NOMO-1 treated with DMSO at 0.1 percent for 48 hours (cell line): Measurements from ENCODE around the gene PRKD1.
"Not testable (repeated sequence)": the region's sequence is repeated elsewhere in the genome, so short reads cannot be mapped to it uniquely, and the experiment has no call there.

Experiments used
- DNase-seq: peaks from one replicate; lab custom pipeline; 2025; ENCODE audit not compliant: unreplicated experiment; lab: John Stamatoyannopoulos, UW

PRKD1 gene

GRCh38 chr14:29900609-29901350 is 26.9 kb downstream of the PRKD1 start:
- no peak for DNase-seq

- DNase-seq, result no peak
These were observed 29.2 kb downstream of the PRKD1 start for GRCh38 chr14:29898470-29898869.

GRCh38 chr14:29897181-29897580 is 30.5 kb downstream of the PRKD1 start:
- no peak for DNase-seq

- no peak for DNase-seq
These were observed 31.3 kb downstream of the PRKD1 start for GRCh38 chr14:29896354-29896821.

- DNase-seq, result no peak
These were observed 32.0 kb downstream of the PRKD1 start for GRCh38 chr14:29895591-29896083.

- no peak for DNase-seq
These were observed 33.7 kb downstream of the PRKD1 start for GRCh38 chr14:29893989-29894388.

GRCh38 chr14:29892327-29892726 is 35.3 kb downstream of the PRKD1 start:
- no peak for DNase-seq

- DNase-seq, result no peak
These were observed 41.7 kb downstream of the PRKD1 start for GRCh38 chr14:29885988-29886387.

GRCh38 chr14:29868000-29868399 is 59.6 kb downstream of the PRKD1 start:
- no peak for DNase-seq

GRCh38 chr14:29865299-29865698 is 62.3 kb downstream of the PRKD1 start:
- no peak for DNase-seq

- DNase-seq, result no peak
These were observed 65.7 kb downstream of the PRKD1 start for GRCh38 chr14:29861996-29862395.

- DNase-seq, result peak; percentile 83
These were observed 69.3 kb downstream of the PRKD1 start for GRCh38 chr14:29858299-29858698.

GRCh38 chr14:29857551-29857950 is 70.1 kb downstream of the PRKD1 start:
- no peak for DNase-seq

- DNase-seq, result no peak
These were observed 71.1 kb downstream of the PRKD1 start for GRCh38 chr14:29856516-29856915.

GRCh38 chr14:29853691-29854090 is 74.0 kb downstream of the PRKD1 start:
- not testable (repeated sequence) for DNase-seq

GRCh38 chr14:29853272-29853671 is 74.4 kb downstream of the PRKD1 start:
- no peak for DNase-seq

- no peak for DNase-seq
These were observed 76.2 kb downstream of the PRKD1 start for GRCh38 chr14:29851397-29851796.

- no peak for DNase-seq
These were observed 80.6 kb downstream of the PRKD1 start for GRCh38 chr14:29847056-29847380.

GRCh38 chr14:29846339-29847055 is 81.2 kb downstream of the PRKD1 start:
- DNase-seq, result no peak

- no peak for DNase-seq
These were observed 83.7 kb downstream of the PRKD1 start for GRCh38 chr14:29843981-29844380.

- no peak for DNase-seq
These were observed 85.4 kb downstream of the PRKD1 start for GRCh38 chr14:29842228-29842627.

- not testable (repeated sequence) for DNase-seq
These were observed 87.2 kb downstream of the PRKD1 start for GRCh38 chr14:29840369-29840892.
